ENCODE measurements around the gene NALCN.

NALCN gene

GRCh38 chr13:101111894-101112293 is 304.4 kb downstream of the NALCN start:
- no peak for DNase-seq

GRCh38 chr13:101109005-101109404 is 307.3 kb downstream of the NALCN start:
- no peak for DNase-seq

GRCh38 chr13:101098873-101099272 is 317.4 kb downstream of the NALCN start:
- no peak for DNase-seq

- no peak for DNase-seq
Measured at GRCh38 chr13:101092985-101093384, 323.3 kb downstream of the NALCN start.

- DNase-seq = no peak
Measured at GRCh38 chr13:101090287-101090686, 326.0 kb downstream of the NALCN start.

- DNase-seq = no peak
Measured at GRCh38 chr13:101085551-101085950, 330.8 kb downstream of the NALCN start.

GRCh38 chr13:101082441-101082840 is 333.9 kb downstream of the NALCN start:
- no peak for DNase-seq

GRCh38 chr13:101080616-101081015 is 335.7 kb downstream of the NALCN start:
- DNase-seq = no peak

GRCh38 chr13:101065329-101065728 is 351.0 kb downstream of the NALCN start:
- DNase-seq = no peak

- no peak for DNase-seq
Measured at GRCh38 chr13:101059793-101060192, 356.5 kb downstream of the NALCN start.

- no peak for DNase-seq
Measured at GRCh38 chr13:101058841-101059240, 357.5 kb downstream of the NALCN start.

GRCh38 chr13:101053301-101054093 is 362.8 kb downstream of the NALCN start:
- DNase-seq = no peak

- DNase-seq = no peak
Measured at GRCh38 chr13:101049166-101049850, 367.0 kb downstream of the NALCN start.

GRCh38 chr13:101036546-101036945 is 379.8 kb downstream of the NALCN start:
- DNase-seq = no peak

GRCh38 chr13:101035119-101035620 is 381.1 kb downstream of the NALCN start:
- no peak for DNase-seq

GRCh38 chr13:101026736-101027398 is 389.4 kb downstream of the NALCN start:
- no peak for DNase-seq

GRCh38 chr13:101026328-101026727 is 390.0 kb downstream of the NALCN start:
- no peak for DNase-seq

GRCh38 chr13:101025925-101026324 is 390.4 kb downstream of the NALCN start:
- DNase-seq = no peak

GRCh38 chr13:101025519-101025918 is 390.8 kb downstream of the NALCN start:
- DNase-seq = no peak

- DNase-seq = no peak
Measured at GRCh38 chr13:101019126-101019525, 397.2 kb downstream of the NALCN start.

GRCh38 chr13:101018720-101019119 is 397.6 kb downstream of the NALCN start:
- DNase-seq = no peak

- no peak for DNase-seq
Measured at GRCh38 chr13:101017123-101017872, 399.0 kb downstream of the NALCN start.

- DNase-seq = no peak
Measured at GRCh38 chr13:101016475-101016874, 399.8 kb downstream of the NALCN start.
